ENCODE data around the gene NOD1.

The NOD1 gene

GRCh38 chr7:30458311-30458710, 20.3 kb downstream of the NOD1 start:
- in situ Hi-C loops (cut with HindIII; ENCODE audit: low sequenced_read_pairs): no loop called here
- TF ChIP-seq CTCF (IDR thresholded peaks at IDR 0.05; ENCODE audit: low read depth, low read length, missing control alignments): no peak
- DNase-seq (ENCODE audit: low read depth): no peak

GRCh38 chr7:30453921-30454320, 24.7 kb downstream of the NOD1 start:
- H3K4me3 ChIP-seq (ENCODE audit: low read depth, low read length): no peak overlapping the region
- no peak for DNase-seq (ENCODE audit: low read depth)
- in situ Hi-C loops (cut with HindIII; ENCODE audit: low sequenced_read_pairs): no loop called here
- TF ChIP-seq CTCF (IDR thresholded peaks at IDR 0.05; ENCODE audit: low read depth, low read length, missing control alignments): no peak

More at GRCh38 chr7:30458311-30458710, 20.3 kb downstream of the NOD1 start:
- no peak overlapping the region for H3K4me3 ChIP-seq (ENCODE audit: low read depth, low read length)

- DNase-seq (ENCODE audit: low read depth): no peak
- H3K4me3 ChIP-seq (ENCODE audit: low read depth, low read length): no peak overlapping the region
- TF ChIP-seq CTCF (IDR thresholded peaks at IDR 0.05; ENCODE audit: low read depth, low read length, missing control alignments): no peak
- in situ Hi-C loops (cut with HindIII; ENCODE audit: low sequenced_read_pairs): no loop called here
Measured at GRCh38 chr7:30453016-30453415, 25.6 kb downstream of the NOD1 start.

- TF ChIP-seq CTCF (IDR thresholded peaks at IDR 0.05; ENCODE audit: low read depth, low read length, missing control alignments): no peak
- DNase-seq (ENCODE audit: low read depth): no peak
- H3K4me3 ChIP-seq (ENCODE audit: low read depth, low read length): no peak overlapping the region
- in situ Hi-C loops (cut with HindIII; ENCODE audit: low sequenced_read_pairs): no loop called here
Measured at GRCh38 chr7:30452280-30452930, 26.2 kb downstream of the NOD1 start.

GRCh38 chr7:30451539-30452279, 26.9 kb downstream of the NOD1 start:
- no peak overlapping the region for H3K4me3 ChIP-seq (ENCODE audit: low read depth, low read length)
- no peak for TF ChIP-seq CTCF (IDR thresholded peaks at IDR 0.05; ENCODE audit: low read depth, low read length, missing control alignments)
- in situ Hi-C loops (cut with HindIII; ENCODE audit: low sequenced_read_pairs): no loop called here
- no peak for DNase-seq (ENCODE audit: low read depth)

- in situ Hi-C loops (cut with HindIII; ENCODE audit: low sequenced_read_pairs): no loop called here
- DNase-seq (ENCODE audit: low read depth): no peak
- TF ChIP-seq CTCF (IDR thresholded peaks at IDR 0.05; ENCODE audit: low read depth, low read length, missing control alignments): no peak
- H3K4me3 ChIP-seq (ENCODE audit: low read depth, low read length): no peak overlapping the region
Measured at GRCh38 chr7:30450983-30451497, 27.5 kb downstream of the NOD1 start.

All from astrocyte of the cerebellum (primary cell).